ENCODE data around the gene LRRC3C. TPM values are rescaled to one million over a fixed set of nuclear protein-coding genes. Genes with fewer than 3 reads are reported as not detected.
A peak's percentile ranks its signal among the peaks of the same experiment; 100 is the strongest.
"Not testable (repeated sequence)": the region's sequence is repeated elsewhere in the genome, so short reads cannot be mapped to it uniquely, and the experiment has no call there.

LRRC3C gene
- polyA plus RNA-seq (ENCODE audit: insufficient read depth in 1 of 5, insufficient read length in 5 of 5, low replicate concordance in 1 of 5), result under 1 TPM in 2 of 5 donors, not detected in 3; 0.18 to 0.20 TPM
- long read RNA-seq, donor 1, result 0 reads
- long read RNA-seq, donor 2, result 0 reads
- long read RNA-seq, donor 3, result 0 reads
- long read RNA-seq, donor 4, result 0 reads
- long read RNA-seq, donor 5, result 0 reads
- long read RNA-seq, donor 6, result 0 reads
- long read RNA-seq, donor 7, result 0 reads
- long read RNA-seq, donor 8, result 0 reads

GRCh38 chr17:39927101-39927928 is at the start of gene LRRC3C, which contains the start of gene ORMDL3:
LRRC3C (plus strand) TSS chr17:39927732; CDS start chr17:39941524, 13,792 bp downstream.
ORMDL3 (minus strand) TSS chr17:39927601; CDS start chr17:39924203, 3,398 bp downstream.
- DNase-seq, result peak; percentile 96 to 97

- DNase-seq, result not testable (repeated sequence)
Measured at GRCh38 chr17:39886102-39886501, 41.4 kb upstream of the LRRC3C start.

GRCh38 chr17:39887078-39887477 is 40.5 kb upstream of the LRRC3C start:
- DNase-seq, result no peak

- DNase-seq, result no peak
Measured at GRCh38 chr17:39889200-39889599, 38.3 kb upstream of the LRRC3C start.

GRCh38 chr17:39894681-39895376 is 32.7 kb upstream of the LRRC3C start:
- DNase-seq, result no peak

GRCh38 chr17:39898088-39898487 is 29.4 kb upstream of the LRRC3C start:
- DNase-seq, result no peak

GRCh38 chr17:39899215-39899614 is 28.3 kb upstream of the LRRC3C start:
- peak; percentile 5 to 7 for DNase-seq

GRCh38 chr17:39902027-39902426 is 25.5 kb upstream of the LRRC3C start:
- not testable (repeated sequence) for DNase-seq

GRCh38 chr17:39903158-39903884 is 24.2 kb upstream of the LRRC3C start:
- DNase-seq, result no peak

- no peak for DNase-seq
Measured at GRCh38 chr17:39904990-39905288, 22.6 kb upstream of the LRRC3C start.

- no peak for DNase-seq
Measured at GRCh38 chr17:39908789-39909352, 18.7 kb upstream of the LRRC3C start.

- DNase-seq, result no peak
Measured at GRCh38 chr17:39913989-39914388, 13.5 kb upstream of the LRRC3C start.

GRCh38 chr17:39915559-39915958 is 12.0 kb upstream of the LRRC3C start:
- DNase-seq, result no peak

GRCh38 chr17:39916918-39917317 is 10.6 kb upstream of the LRRC3C start:
- no peak for DNase-seq

- no peak for DNase-seq
Measured at GRCh38 chr17:39919087-39919683, 8.3 kb upstream of the LRRC3C start.

- DNase-seq, result no peak
Measured at GRCh38 chr17:39920218-39921210, 7.0 kb upstream of the LRRC3C start.

- DNase-seq, result no peak
Measured at GRCh38 chr17:39921323-39921722, 6.2 kb upstream of the LRRC3C start.

GRCh38 chr17:39922006-39922405 is 5.5 kb upstream of the LRRC3C start:
- no peak for DNase-seq

GRCh38 chr17:39923230-39923629 is 4.3 kb upstream of the LRRC3C start:
- DNase-seq, result no peak
